Small intestine (tissue), 7 donors: Measurements from ENCODE around the gene PSTPIP1. TPM values are rescaled to one million over a fixed set of nuclear protein-coding genes. Genes with fewer than 3 reads are reported as not detected.
A peak's percentile ranks its signal among the peaks of the same experiment; 100 is the strongest.

Source experiments
- DNase-seq, 2 donors: peaks; one replicate each; pipeline versions ENCODE4 v3.0.0 to v3.0.0-alpha.2; 2013
- FAIRE-seq: peaks from 2 replicates; lab custom pipeline; 2012; peaks lifted over from hg19 to GRCh38; lab: Jason Lieb, UNC
- H3K27ac ChIP-seq, 3 donors: one replicate each; pipeline ENCODE4 v1.5.1; 2013; ENCODE audit warnings: low read length in 2 of 3, mild to moderate bottlenecking in 2 of 3, control low read depth in 1 of 3, inconsistent platforms in 1 of 3, low read depth in 1 of 3, moderate library complexity in 1 of 3
- H3K27me3 ChIP-seq, 3 donors: one replicate each; pipeline ENCODE4 v1.6.1; 2013; ENCODE audit warnings: low read length in 3 of 3, inconsistent platforms in 1 of 3; ENCODE audit not compliant: control insufficient read depth in 3 of 3, insufficient read depth in 3 of 3
- H3K36me3 ChIP-seq, 3 donors: one replicate each; pipeline ENCODE4 v1.6.1; 2013; ENCODE audit warnings: low read length in 3 of 3, inconsistent platforms in 1 of 3, low read depth in 1 of 3, mild to moderate bottlenecking in 1 of 3, moderate library complexity in 1 of 3; ENCODE audit not compliant: control insufficient read depth in 3 of 3, insufficient read depth in 2 of 3
- H3K4me1 ChIP-seq, 3 donors: one replicate each; pipeline ENCODE4 v1.6.1; 2013; ENCODE audit warnings: low read length in 2 of 3, inconsistent platforms in 1 of 3, low read depth in 1 of 3, mild to moderate bottlenecking in 1 of 3, moderate library complexity in 1 of 3; ENCODE audit not compliant: control insufficient read depth in 3 of 3, insufficient read depth in 2 of 3
- H3K4me3 ChIP-seq, 3 donors: one replicate each; pipeline ENCODE4 v1.5.1; 2013; ENCODE audit warnings: low read length in 3 of 3, control low read depth in 1 of 3, inconsistent platforms in 1 of 3, low read depth in 1 of 3, mild to moderate bottlenecking in 1 of 3, moderate library complexity in 1 of 3
- H3K9me3 ChIP-seq, 2 donors: one replicate each; pipeline ENCODE4 v1.6.1; 2013; ENCODE audit warnings: low read depth in 1 of 2, low read length in 1 of 2; ENCODE audit not compliant: control insufficient read depth in 2 of 2, insufficient read depth in 1 of 2
- whole genome bisulfite sequencing, 3 donors: extraction: QIAGEN DNeasy Blood & Tissue Kit; methylation state at CpG; one replicate each; pipeline ENCODE4 v1.1.7; 2013; 5-methylcytosine and 5-hydroxymethylcytosine counted together
- polyA plus RNA-seq, 4 donors: library from polyadenylated mRNA; stranded (reverse) in 3 of 4; unstranded in 1 of 4; fragments of 200-250 nt in 3 of 4; fragments of 120-200 nt in 1 of 4; gene quantifications; one replicate each; pipeline versions ENCODE4 v1.2.1 to v1.2.3, GENCODE V29; 2013
- donor health status: healthy with polysubstance abuse.
- donor health status: control.
- donor health status: control.
- donor health status: Bipolar disorder and iron deficiency.
- donor health status: healthy.

The PSTPIP1 gene
- polyA plus RNA-seq, 4 donors = 1.8 to 17.0 (median 3.2) TPM

- 19 to 68% (median 34%) methylated on average over 4 of the region's 4 CpGs for WGBS, 3 donors
- no peak overlapping the region for H3K4me3 ChIP-seq
- no peak for DNase-seq
Observed at GRCh38 chr15:77010312-77010686, 15.4 kb downstream of the PSTPIP1 start.

GRCh38 chr15:77010857-77011256 lies 15.9 kb downstream of the PSTPIP1 start:
- no peaks in the 10 kb centered on the region for H3K4me1 ChIP-seq
- no peaks in the 10 kb centered on the region for H3K9me3 ChIP-seq
- H3K36me3 ChIP-seq = no peaks in the 10 kb centered on the region
- DNase-seq (no peak), FAIRE-seq (no peak)
- H3K4me3 ChIP-seq = no peak overlapping the region
- peak overlapping the region in 1 of 3 donors; percentile 17 for H3K27ac ChIP-seq
- WGBS, 3 donors = 73 to 88% (median 76%) methylated on average over 4 of the region's 4 CpGs
- H3K27me3 ChIP-seq = peaks cover 0 to 2% (median 0%) of the 10 kb centered on the region in 3 donors

More at GRCh38 chr15:77010312-77010686, 15.4 kb downstream of the PSTPIP1 start:
- H3K4me1 ChIP-seq = no peaks in the 10 kb centered on the region
- H3K9me3 ChIP-seq = no peaks in the 10 kb centered on the region
- H3K36me3 ChIP-seq = no peaks in the 10 kb centered on the region
- no peak for FAIRE-seq
- peaks cover 0 to 2% (median 0%) of the 10 kb centered on the region in 3 donors for H3K27me3 ChIP-seq
- no peak overlapping the region for H3K27ac ChIP-seq

GRCh38 chr15:77012117-77012712 lies 17.3 kb downstream of the PSTPIP1 start:
- no peak for FAIRE-seq
- H3K9me3 ChIP-seq = no peaks in the 10 kb centered on the region
- DNase-seq = no peak
- WGBS, 3 donors = 91 to 95% (median 94%) methylated on average over 3 of the region's 3 CpGs
- no peak overlapping the region for H3K4me3 ChIP-seq
- H3K4me1 ChIP-seq = no peaks in the 10 kb centered on the region
- H3K27ac ChIP-seq = peak overlapping the region in 2 of 3 donors; percentile 2 to 55
- H3K36me3 ChIP-seq = no peaks in the 10 kb centered on the region
- peaks cover 0 to 2% (median 0%) of the 10 kb centered on the region in 3 donors for H3K27me3 ChIP-seq

GRCh38 chr15:77012868-77013267 lies 17.9 kb downstream of the PSTPIP1 start:
- Histone ChIP-seq H3K4me1 (no peaks in the 10 kb centered on the region), H3K36me3 (no peaks in the 10 kb centered on the region), H3K27ac (peak overlapping the region in 2 of 3 donors; percentile 2 to 55), H3K27me3 (peaks cover 0 to 2% (median 0%) of the 10 kb centered on the region in 3 donors), H3K9me3 (no peaks in the 10 kb centered on the region), H3K4me3 (no peak overlapping the region)
- no peak for FAIRE-seq
- no peak for DNase-seq
- 54 to 59% (median 56%) methylated on average over 4 of the region's 4 CpGs for WGBS, 3 donors

DNA sequence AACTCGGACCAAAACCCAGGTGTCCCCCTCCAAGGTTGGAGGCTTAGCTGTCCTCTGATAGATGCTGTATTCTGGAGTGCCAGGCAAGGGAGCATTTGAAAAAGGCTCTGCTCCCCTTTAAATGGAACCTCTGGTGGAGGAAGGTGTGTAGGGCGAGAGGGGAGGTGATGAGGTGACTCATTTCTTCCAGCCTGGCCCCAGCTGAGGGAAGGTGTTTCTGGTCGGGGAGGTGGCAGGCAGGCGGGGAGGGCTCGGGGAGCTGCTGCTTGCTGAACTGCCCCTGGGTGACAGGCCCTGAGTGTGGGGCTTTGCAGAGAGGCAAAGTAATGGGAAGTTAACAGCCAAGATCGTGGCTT lies 18.8 kb downstream of the PSTPIP1 start:
- DNase-seq (peak in 1 of 2 donors; percentile 63), FAIRE-seq (no peak)
- H3K9me3 ChIP-seq = no peaks in the 10 kb centered on the region
- peak overlapping the region in 2 of 3 donors; percentile 42 to 69 for H3K27ac ChIP-seq
- H3K27me3 ChIP-seq = peaks cover 0 to 2% (median 0%) of the 10 kb centered on the region in 3 donors
- H3K4me1 ChIP-seq = no peaks in the 10 kb centered on the region
- 26 to 56% (median 45%) methylated on average over 6 of the region's 6 CpGs for WGBS, 3 donors
- H3K36me3 ChIP-seq = no peaks in the 10 kb centered on the region
- no peak overlapping the region for H3K4me3 ChIP-seq

DNA sequence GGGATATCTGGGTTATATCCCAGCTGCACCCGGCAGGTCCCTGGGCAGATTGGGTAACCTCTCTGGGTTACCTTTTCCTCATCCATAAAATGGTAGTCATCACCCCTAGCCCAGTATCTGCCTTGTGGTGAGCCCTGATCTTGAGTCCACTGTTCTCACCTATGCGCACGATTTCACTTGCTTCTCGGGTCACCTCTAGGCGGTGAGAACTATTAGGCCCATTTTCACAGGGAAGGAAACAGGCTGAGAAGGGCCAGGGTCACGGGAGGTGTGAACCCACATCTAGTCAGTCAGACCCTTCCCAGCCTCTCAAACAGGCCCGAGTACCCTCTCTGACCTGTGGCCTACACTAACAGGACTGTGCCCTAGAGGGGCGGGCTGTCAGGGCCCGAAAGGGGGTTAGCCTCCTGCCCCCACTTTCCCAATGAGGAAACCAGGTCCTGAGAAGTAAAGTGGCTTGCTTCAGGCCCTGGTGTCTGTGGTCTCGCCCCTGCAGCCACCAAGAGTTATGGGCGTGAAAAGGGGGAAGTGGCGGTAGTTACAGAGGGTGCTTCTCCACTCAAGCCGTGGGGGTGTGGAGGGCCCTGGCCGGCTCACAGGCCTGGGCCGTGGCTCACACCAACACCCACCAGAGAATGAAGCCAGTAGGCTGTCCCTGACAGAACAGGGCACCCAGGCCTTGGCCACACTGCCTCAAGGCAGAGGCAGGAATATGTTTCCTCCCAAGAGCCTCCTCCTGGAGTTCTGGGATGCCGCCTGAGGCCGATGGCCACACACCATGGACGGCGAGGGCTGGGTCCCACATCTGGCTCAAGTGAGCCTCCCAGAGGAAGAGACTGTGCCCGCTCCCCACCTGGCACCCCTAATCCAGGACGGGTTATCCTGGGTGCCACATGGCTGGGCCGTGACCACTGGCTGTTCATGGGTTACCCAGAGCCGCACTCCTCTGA lies 19.5 kb downstream of the PSTPIP1 start:
- peak overlapping the region in 2 of 3 donors; percentile 29 to 42 for H3K27ac ChIP-seq
- FAIRE-seq = no peak
- no peak for DNase-seq
- no peaks in the 10 kb centered on the region for H3K9me3 ChIP-seq
- no peak overlapping the region for H3K4me3 ChIP-seq
- peaks cover 0 to 2% (median 0%) of the 10 kb centered on the region in 3 donors for H3K27me3 ChIP-seq
- no peaks in the 10 kb centered on the region for H3K4me1 ChIP-seq
- no peaks in the 10 kb centered on the region for H3K36me3 ChIP-seq
- 72 to 80% (median 77%) methylated on average over 23 of the region's 23 CpGs for WGBS, 3 donors

DNA sequence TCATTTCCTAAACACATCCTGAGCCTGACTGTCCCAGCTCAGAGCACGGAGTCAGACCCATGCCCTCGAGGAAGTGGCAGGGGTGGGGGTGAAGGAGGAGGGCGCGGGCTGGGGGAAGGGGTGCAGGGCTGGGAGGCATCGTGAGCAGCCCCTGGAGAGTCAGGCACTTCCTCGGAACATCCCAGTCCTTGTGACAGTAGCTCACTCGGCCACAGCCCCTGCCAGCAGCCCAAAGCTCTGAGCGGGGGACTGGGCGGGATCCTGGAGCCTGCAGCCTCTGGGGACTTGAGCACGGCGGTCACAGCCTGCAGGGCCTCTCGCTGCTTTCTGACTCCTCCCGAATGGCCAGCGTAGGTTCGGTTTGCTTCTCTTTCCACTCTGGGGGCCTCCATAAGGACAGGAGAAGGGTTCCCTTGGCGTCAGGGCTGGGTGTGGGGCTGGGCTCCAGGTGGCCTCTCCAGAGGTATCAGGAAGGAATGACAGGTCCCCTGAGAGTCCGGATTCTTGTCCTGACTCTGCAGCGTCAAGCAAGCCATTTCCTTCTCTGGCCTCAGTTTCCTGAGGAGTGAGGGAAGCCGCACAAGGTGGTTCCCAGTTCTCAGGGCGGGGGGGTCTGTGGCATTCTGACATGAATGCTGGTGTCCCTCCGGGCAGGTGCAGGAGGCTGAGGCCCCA lies 20.9 kb downstream of the PSTPIP1 start:
- no peak overlapping the region for H3K27ac ChIP-seq
- FAIRE-seq (no peak), DNase-seq (no peak)
- 60 to 85% (median 76%) methylated on average over 21 of the region's 21 CpGs for WGBS, 3 donors
- H3K27me3 ChIP-seq = peaks cover 0 to 2% (median 0%) of the 10 kb centered on the region in 3 donors
- no peaks in the 10 kb centered on the region for H3K36me3 ChIP-seq
- H3K4me3 ChIP-seq = no peak overlapping the region
- no peaks in the 10 kb centered on the region for H3K4me1 ChIP-seq
- no peaks in the 10 kb centered on the region for H3K9me3 ChIP-seq

- Histone ChIP-seq H3K4me3 (no peak overlapping the region), H3K36me3 (no peaks in the 10 kb centered on the region), H3K9me3 (no peaks in the 10 kb centered on the region), H3K4me1 (no peaks in the 10 kb centered on the region), H3K27me3 (peaks cover 0 to 2% (median 0%) of the 10 kb centered on the region in 3 donors), H3K27ac (no peak overlapping the region)
- FAIRE-seq = no peak
- WGBS, 3 donors = 89 to 100% (median 89%) methylated on average over 3 of the region's 3 CpGs
- no peak for DNase-seq
Observed at GRCh38 chr15:77016321-77016695, 21.4 kb downstream of the PSTPIP1 start.
